Activated CD8-positive, alpha-beta memory T cell treated with anti-CD3 and anti-CD28 coated beads for 4 hours (primary cell): ENCODE data around the gene EIF4H.
"Not testable (repeated sequence)": the region's sequence is repeated elsewhere in the genome, so short reads cannot be mapped to it uniquely, and the experiment has no call there.

ENCODE experiments used
- DNase-seq, 2 donors: peaks; one replicate each; pipeline ENCODE4 v3.0.0-alpha.2; 2020; ENCODE audit warnings: low read depth in 2 of 2

The EIF4H gene

DNA sequence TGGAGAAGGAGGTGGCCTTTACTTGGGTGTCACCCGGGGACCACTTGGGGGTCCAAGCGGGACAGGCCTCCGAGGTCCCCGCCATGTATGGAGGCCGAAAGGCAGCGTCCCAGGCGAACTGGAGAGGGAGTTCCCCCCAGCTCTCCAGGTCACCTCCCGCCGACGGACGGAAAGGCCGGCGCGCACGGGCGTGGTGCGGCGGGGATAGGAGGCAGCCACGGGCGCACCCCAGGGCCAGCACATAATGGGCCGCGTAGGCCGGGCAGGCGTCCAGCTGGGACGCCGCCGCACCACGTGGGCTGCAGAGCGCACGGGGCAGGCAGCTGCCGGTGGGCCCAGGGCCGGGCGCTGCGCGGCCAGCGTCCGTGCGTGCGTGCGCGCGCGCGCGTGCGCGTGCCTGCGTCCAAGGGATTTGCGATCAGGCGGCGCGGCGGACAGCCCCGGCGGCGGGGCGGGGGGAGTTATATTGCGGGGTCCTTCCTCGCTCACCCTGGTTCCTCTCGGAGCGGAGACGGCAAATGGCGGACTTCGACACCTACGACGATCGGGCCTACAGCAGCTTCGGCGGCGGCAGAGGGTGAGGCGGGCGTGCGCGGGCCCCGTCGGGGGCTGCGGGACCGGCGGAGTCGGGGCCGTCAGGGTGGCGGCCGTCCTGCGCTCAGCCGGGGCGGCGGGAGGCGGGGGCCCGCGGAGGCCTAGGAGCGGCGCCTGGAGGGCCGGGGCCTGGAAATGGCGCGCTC is at the start of gene EIF4H:
EIF4H (plus strand) TSS at position 491 of the 740 bp plus-strand sequence; CDS start at position 519, 28 bp downstream.
- DNase-seq, result peak; percentile 87 to 92

DNA sequence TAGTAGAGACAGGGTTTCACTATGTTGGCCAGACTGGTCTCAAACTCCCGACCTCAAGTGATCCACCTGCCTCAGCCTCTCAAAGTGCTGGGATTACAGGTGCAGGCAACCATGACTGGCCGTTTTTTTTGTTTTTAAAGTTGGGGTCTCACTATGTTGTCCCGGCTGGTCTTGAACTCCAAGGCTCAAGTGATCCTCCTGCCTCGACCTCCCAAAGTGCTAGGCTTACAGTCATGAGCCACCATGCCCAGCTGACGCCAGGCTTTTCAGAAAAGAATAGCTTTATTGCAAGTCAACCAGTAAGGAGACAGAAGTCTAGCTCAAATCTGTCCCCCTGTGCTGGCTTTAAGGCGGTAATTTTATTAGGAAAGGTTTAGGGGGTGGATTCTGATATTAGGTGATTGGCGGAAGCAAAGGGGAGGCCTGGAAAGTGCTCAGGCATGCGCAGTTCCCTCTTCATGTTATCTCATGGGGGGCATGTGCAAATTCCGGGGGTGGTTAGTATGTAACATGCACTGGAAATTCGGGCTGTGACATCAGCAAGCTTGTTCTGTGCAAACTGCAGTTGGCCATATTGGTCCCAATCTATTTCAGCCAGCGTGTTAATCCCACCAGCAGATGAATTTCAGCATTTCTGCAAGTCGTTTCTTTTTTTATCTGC is 47.8 kb upstream of the EIF4H start:
- DNase-seq, result no peak

DNA sequence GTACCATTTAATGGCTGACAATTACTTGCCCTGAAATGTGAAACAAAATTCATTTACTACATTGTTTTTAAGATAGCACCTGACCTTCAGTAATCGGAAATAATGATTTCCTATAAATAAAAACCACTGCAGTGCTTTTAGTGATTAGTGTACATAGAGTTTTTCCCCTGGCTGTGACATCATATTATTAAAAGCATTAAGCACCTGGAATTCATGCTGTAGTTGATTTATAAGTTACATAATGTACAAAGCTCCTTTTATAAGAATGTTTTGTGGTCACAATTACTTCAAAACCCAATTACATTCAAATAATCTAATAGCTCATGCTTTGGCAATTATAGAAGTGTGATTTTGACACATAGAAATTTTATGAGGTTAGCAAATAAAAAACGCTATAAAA is 44.3 kb upstream of the EIF4H start:
- no peak for DNase-seq

DNA sequence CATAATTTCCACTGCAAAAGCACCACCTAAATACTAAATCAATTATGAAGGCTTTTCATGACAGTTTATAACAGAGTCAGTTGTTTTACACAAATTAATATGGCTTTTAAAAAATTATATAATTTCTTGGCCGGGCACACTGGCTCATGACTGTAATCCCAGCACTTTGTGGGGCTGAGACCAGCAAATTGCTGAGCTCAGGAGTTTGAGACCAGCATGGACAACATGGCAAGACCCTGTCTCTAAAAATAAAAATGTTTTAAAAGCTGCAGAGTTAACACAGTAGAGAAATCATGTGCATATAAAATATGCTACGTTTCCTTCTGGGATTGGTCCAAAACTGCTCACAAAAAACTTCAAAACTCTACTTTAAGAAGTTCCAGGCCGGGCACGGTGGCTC is 43.6 kb upstream of the EIF4H start:
- DNase-seq, result no peak

DNA sequence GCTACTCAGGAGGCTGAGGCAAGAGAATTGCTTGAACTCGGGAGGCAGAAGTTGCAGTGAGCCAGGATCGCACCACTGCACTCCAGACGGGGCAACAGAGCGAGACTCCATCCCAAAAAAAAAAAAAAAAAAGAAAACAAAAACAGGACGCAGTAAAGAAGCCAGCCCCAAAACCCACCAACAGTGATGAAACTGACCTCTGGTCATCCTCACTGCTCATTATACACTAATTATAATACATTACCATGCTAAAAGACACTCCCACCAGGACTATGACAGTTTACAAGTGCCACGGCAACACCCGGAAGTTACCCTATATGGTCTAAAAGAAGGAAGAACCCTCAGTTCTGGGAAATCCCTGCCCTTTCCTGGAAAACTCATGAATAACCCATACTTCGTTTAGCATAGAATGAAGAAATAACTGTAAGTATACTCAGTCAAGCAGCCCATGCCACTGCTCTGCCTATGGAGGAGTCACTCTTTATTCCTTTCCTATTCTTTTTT is 40.0 kb upstream of the EIF4H start:
- no peak for DNase-seq

DNA sequence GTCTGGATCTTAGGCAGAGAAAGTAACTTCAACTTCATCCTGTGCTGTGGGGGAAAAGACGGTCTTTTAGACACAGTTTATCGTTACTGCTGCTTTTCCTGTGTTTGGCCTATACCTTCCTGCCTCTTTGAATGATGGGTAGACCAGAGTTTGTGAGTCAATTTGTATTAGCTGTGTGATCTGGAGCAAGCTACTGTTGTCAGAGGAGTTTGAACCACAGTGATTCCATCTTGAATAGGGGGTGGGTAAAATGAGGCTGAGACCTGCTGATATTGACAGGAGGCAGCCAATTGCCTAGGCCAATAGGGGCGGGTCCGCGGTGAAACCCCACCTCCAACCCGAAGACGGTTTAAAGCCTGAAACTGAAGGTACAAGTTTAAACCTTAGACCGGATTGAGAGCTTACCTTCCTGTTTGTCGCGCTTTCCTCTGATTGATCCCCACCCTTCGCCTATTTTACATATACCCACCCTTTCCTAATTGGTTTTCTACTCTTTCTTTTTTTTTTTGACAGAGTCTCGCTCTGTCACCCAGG is 35.8 kb upstream of the EIF4H start:
- no peak for DNase-seq

DNA sequence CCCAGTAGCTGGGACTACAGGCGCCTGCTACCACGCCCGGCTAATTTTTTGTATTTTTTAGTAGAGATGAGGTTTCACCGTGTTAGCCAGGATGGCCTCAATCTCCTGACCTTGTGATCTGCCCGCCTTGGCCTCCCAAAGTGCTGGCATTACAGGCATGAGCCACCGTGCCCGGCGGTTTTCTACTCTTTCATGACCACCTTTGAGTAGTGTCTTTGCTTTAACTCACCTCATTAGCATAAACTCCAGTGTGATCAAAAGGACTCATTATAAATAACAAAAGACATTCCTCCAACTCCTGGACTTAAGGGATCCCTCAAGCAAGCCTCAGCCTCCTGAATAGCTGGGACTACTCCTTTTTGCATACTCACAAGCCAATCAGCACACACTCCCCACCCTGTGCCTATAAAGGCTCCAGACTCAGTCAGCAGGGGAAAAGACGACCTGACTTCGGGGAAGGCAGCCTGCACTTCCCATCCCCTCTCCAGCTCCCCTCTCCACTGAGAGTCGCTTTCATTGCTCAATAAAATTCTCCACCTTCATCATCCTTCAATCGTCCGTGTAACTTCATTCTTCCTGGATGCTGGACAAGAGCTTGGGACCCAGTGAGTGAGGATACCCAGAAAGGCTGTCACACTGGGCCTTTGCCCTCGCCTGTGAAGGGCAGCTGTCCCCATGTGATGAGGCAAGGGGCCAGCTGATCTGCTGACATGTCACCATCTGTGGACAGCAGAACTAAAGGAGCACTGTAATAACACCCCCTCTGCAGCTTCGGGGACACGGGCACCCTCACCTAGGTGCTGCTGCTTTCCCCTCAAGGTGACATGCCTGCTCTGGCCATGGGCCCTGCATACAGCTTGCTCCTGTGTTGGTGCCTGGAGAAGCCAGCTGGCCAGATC is 35.0 kb upstream of the EIF4H start:
- DNase-seq, result no peak

DNA sequence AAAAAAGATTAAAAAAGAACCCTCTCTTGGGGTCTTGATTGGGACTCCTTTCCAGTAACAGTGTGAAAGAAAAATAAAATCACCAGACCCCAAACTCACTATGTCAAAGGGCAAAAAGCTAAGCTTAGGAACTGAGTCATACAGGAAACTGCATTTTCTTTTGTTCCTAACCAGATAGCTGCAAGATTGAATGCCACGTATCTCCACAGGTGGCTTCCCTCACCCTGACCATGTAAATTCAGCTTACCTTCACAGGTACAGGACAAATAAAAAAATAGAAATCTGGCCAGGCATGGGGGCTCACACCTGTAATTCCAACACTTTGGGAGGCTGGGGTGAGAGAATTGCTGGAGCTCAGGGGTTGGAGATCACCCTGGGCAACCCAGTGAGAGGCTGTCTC is 32.5 kb upstream of the EIF4H start:
- DNase-seq, result no peak

DNA sequence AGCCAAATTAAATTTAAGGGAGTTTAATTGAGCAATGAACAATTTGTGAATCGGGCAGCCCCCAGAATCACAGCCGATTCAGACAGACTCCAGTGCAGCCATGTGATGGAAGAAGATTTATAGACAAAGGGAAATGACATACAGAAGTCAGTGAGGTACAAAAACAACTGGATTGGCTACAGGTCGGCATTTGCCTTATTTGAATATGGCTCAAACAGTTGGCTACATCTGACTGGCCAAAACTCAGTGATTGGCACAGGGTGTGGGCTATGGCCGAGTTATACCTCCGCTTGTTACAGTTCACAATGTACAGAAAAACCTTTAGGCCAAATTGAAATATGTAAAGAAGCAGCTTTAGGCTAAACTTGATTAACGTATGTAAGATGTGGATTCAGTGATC is 30.8 kb upstream of the EIF4H start:
- DNase-seq, result no peak

DNA sequence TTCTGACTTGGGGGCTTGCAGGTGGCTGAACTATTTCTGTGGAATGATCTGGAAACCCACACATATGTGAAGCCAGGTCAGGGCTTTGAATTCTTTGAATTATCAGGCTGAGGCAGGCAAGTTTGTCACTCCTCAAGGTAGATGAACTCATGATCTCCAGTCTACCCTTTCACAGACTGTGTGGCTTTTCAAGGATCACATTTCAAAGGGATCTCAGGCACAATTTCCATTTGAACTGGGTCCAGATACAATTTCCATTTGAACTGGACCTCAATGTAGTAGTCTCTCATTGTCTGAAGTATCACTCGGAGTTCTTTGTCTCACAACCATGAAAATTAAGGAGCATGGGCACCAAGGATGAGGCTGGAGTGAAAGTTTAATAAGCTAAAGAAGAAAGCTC is 25.7 kb upstream of the EIF4H start:
- DNase-seq, result no peak

DNA sequence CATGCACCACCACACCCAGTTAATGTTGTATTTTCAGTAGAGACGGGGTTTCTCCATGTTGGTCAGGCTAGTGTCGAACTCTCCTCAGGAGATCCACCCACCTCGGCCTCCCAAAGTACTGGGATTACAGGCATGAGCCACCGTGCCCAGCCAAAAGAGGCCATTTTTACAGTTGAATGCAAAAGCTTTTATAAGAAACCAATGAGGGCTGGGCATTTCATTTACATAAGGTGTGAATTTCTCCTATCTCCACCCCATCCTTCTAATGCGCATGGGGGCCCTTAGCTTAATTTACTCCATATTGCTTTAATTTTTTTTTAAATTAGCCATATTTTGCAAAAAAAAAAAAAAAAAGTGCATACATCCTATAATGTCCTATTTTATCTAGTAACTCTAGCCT is 25.1 kb upstream of the EIF4H start:
- no peak for DNase-seq

DNA sequence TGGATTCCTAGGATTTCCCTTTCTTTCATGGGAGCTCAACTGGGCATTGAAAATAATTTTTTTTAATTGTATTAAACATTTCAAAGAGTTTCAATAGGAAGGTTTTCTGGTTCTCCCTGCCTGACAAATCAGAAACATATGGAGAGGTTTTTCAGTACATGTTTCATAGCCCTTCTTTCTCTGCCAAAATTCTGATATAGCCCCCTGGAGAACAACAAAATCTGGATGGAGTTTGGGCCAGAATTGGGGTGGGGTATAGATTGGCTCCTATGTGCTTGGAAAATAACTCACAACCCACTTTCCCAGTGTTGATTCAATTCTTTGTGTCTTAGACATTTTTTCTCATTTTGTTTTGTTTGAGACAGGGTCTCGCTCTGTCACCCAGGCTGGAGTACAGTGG is 24.6 kb upstream of the EIF4H start:
- DNase-seq, result no peak

DNA sequence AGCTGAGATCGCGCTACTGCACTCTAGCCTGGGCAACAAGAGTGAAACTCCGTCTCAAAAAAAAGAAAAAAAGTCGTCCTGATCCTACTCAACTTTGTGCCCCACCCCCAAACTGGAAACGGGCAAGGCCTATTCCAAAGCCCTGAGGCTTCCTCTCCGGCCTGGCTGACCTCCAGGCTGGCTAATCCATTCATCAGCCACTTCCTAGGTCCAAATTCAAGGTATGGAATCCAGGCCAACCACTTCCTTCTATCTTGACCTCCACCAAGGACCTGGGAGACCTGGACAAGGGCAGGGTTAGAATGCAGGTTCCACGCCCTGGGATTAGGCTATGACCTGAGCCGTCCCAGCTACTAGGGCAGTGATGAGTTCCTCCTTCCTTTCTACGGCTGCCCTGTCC is 20.4 kb upstream of the EIF4H start:
- DNase-seq, result no peak

DNA sequence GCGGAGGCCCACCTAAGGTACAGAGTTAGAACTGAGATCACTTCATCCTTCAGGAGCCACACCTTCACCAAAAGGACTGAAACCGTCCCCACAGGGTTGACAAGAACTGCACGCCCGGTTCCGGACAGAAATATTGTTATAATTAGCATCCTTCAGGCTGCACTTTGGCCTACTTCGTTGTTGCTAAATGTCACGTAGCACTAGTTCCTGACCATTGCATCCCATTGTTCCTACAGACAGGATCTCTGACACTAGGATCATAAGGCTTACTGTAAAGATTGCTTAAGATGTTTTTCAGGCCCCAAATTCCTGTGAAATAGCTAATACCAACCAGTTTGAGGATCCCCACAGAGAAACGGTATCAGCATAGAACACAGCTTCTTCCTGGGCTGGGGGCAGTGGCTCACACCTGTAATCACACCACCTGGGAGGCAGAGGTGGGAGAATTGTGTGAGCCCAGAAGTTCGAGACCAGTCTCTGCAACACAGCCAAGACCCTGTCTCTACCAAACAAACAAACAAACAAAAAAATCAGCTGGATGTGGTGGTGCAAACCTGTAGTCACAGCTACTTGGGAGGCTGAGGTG is 18.3 kb upstream of the EIF4H start:
- no peak for DNase-seq

DNA sequence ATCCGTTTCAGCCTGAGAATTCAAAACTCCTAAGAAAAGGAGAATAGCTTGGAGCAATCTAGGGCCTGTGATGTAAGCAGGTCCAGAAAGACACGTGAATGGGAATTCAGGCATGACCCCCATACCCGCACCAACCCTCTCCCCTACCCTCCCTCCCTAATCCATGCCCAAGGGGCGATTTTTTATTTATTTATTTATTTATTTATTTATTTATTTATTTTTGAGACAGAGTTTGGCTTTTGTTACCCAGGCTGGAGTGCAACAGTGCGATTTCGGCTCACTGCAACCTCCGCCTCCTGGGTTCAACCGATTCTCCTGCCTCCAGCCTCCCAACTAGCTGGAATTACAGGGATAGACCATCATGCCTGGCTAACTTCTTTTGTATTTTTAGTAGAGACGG is 16.6 kb upstream of the EIF4H start:
- DNase-seq, result no peak

DNA sequence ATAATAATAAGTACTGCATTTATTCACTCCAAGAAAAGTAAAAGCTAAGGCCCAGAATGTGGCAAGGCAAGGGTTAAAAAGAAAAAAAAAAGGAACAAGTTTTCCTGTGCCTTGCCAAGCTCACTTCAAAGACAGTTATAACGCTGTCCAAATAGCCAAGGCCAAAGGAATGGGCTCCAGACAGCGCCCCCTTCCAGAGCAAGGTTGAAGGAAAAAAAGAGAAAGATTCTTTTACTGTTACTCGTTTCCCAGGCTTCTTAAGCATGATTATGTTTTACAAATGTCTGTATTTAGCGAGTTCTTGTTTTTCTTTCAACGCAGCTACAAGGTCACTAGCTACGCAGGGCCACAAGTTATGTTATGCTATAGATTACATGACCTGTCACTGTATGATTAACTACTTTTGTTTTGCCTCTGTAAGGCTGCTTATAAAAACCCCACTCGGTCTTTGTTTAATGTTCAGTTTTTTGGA is 9.1 kb upstream of the EIF4H start:
- no peak for DNase-seq

DNA sequence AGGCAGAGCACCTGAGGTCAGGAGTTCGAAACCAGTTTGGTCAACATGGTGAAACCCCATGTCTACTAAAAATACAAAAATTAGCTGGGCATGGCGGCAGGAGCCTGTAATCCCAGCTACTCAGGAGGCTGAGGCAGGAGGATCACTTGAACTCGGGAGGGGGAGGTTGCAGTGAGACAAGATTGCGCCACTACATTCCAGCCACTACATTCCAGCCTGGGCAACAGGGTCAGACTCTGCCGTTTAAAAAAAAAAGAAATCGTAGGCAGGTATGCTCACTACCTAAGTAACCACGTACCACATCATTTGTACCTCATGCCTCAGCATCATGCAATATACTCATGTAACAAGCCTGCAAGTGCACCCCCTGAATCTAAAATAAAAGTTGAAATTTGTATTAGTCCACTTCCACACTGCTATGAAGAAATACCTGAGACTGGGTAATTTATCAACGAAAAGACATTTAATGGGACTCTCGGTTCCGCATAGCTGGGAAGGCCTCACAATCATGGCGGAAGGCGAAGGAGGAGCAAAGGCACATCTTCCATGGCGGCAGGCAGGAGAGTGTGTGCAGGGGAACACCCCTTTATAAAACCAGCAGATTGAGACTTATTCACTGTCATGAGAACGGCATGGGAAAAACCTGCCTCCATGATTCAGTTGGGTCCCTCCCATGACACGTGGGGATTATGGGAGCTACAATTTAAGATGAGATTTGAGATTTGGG is 8.1 kb upstream of the EIF4H start:
- DNase-seq, result no peak

DNA sequence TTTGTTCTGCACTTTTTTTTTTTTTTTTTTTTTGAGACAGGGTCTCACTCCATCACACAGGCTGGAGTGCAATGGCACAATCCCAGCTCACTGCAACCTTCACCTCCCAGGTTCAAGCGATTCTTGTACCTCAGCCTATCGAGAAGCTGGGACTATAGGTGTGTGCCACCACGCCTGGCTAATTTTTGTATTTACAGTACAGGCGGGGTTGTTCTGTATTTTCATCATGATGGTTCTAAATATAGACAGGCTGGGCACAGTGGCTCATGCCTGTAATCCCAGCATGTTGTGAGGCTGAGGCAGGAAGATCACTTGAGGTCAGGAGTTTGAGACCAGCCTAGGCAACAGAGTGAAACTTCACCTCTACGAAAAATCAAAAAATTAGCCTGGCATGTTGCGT is 6.8 kb upstream of the EIF4H start:
- DNase-seq, result not testable (repeated sequence)

DNA sequence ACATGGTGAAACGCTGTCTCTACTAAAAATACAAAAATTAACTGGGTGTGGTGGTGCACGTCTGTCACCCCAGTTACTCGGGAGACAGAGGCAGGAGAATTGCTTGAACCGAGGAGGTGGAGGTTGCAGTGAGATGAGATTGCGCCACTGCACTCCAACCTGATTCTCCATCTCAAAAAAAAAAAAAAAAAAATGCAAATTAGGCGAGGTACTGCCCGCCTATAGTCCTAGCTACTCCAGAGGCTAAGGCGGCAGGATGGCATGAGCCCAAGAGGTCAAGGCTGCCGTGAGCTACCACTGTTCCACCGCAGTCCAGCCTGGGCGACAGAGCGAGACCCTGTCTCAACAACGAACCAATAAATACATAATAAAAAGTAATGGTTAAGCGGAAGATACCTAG is 1.1 kb upstream of the EIF4H start:
- DNase-seq, result no peak

DNA sequence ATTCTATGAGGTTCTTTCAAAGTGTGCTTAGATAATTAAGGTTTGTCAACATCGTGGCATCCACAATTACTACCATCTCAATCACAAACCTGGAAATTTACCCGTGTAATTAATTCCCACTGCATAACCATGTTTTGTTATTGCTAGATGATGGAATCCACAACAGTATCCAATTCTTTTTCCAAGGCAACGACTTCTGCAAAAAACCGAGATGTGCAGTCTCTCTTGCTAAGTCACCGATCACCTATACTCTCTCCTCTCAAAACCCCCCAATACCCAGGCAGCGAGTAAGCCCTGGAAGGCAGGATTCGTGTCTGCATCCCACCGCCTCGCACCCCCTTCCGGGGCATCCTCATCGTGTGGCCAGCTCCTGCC is 678 bp upstream of the EIF4H start:
- no peak for DNase-seq

DNA sequence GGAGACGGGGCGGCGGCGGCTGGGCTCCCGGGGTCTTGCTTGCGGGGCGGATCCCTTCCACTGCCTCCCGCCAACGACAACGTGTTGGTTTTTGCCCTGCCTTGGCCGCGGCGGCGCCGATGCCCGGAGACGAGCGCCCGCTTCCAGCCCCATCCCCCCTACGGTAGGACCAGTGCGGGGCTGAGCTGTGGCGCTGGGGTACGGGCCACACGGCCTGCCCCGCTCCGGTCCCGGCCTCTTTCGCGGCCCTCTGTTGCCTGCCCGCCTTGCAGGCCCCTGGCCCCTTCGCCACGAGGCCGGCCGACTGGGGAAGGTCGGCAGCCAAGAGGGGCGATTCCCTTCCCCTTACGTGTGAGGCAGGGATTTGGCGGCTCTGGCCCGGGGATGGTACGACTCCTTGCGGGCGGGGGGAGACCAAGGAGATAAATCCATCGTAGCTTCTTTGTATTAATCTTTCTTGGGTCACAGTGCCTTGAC is 488 bp downstream of the EIF4H start:
- peak in 1 of 2 donors; percentile 2 for DNase-seq
